HCT116 (cell line): ENCODE measurements around the gene QRICH1. TPM values are rescaled to one million over a fixed set of nuclear protein-coding genes. Genes with fewer than 3 reads are reported as not detected.

Source experiments
- ATAC-seq: fragments of 200-7000 bp; cut with Tn5 transposase; 2 replicates; pipeline ENCODE4 v1.9.1; 2020; ENCODE audit warnings: mild to moderate bottlenecking, moderate library complexity
- BruUV-seq: library from RNA; stranded (reverse); fragments of 400-500 nt; replicated peaks from 2 replicates; lab custom pipeline; 2021; lab: Mats Ljungman, UMichigan
- CTCF ChIA-PET: fragments of 300-600 bp; sonication (Branson Sonifier 250); formaldehyde crosslinking; loops from one replicate; lab custom pipeline; 2021; ENCODE audit warnings: antibody characterized with exemption; lab: Charles Lee
- POLR2A ChIA-PET: fragments of 300-600, 350-600 bp; sonication (Branson Sonifier 250); formaldehyde crosslinking; loops from one replicate; lab custom pipeline; 2021; ENCODE audit warnings: antibody characterized with exemption; lab: Charles Lee
- RAD21 ChIA-PET, 2 experiments: fragments of 300-600 bp; sonication (Branson Sonifier 250); formaldehyde crosslinking; loops; one replicate each; lab custom pipeline; 2023; ENCODE audit warnings: low total read pairs in 2 of 2; ENCODE audit not compliant: uncharacterized antibody in 2 of 2, unreplicated experiment in 2 of 2, low non-redundant PET in 1 of 2; lab: Charles Lee
- DNase-seq: peaks from one replicate; pipeline ENCODE4 v3.0.0-alpha.2; 2010; ENCODE audit warnings: low read depth, low spot score
- H2AFZ ChIP-seq: fragments of 200-600 bp; shearing (Covaris generic), sonication (generic); 2 replicates; pipeline ENCODE4 v1.6.1; 2017; ENCODE audit warnings: low read depth, mixed run types, mixed read lengths, antibody characterized with exemption, low read length; ENCODE audit not compliant: poor library complexity, severe bottlenecking
- H3K27ac ChIP-seq: 2 replicates; pipeline ENCODE4 v1.5.1; 2012; ENCODE audit warnings: low read depth, low read length
- H3K27me3 ChIP-seq: fragments of 200-600 bp; sonication (generic); 2 replicates; pipeline ENCODE4 v1.6.1; 2016; ENCODE audit warnings: mixed run types, low read length, mixed read lengths; ENCODE audit not compliant: insufficient read depth
- H3K36me3 ChIP-seq, 2 experiments: fragments of 200-500 bp in 1 of 2; fragments of 200-600 bp in 1 of 2; sonication (Bioruptor generic) in 1 of 2; sonication (generic) in 1 of 2; 2 replicates each; pipeline versions ENCODE4 v1.5.1 to v1.6.1; 2014 to 2016; ENCODE audit warnings: low read length in 2 of 2, inconsistent platforms in 1 of 2, mixed read lengths in 1 of 2, mixed run types in 1 of 2; ENCODE audit not compliant: insufficient read depth in 2 of 2, control insufficient read depth in 1 of 2
- H3K4me1 ChIP-seq, 2 experiments: fragments of 200-600 bp in 1 of 2; sonication (generic) in 1 of 2; 2 replicates each; pipeline versions ENCODE4 v1.5.1 to v1.6.1; 2012 to 2017; ENCODE audit warnings: low read length in 2 of 2, inconsistent platforms in 1 of 2, mild to moderate bottlenecking in 1 of 2, mixed read lengths in 1 of 2, mixed run types in 1 of 2, moderate library complexity in 1 of 2; ENCODE audit not compliant: insufficient read depth in 2 of 2, control insufficient read depth in 1 of 2
- H3K4me2 ChIP-seq: fragments of 200-600 bp; sonication (generic); 2 replicates; pipeline ENCODE4 v1.6.1; 2017; ENCODE audit warnings: mixed run types, low read length, mixed read lengths
- H3K4me3 ChIP-seq, 2 experiments: fragments of 200-600 bp in 1 of 2; sonication (generic) in 1 of 2; replicated peaks in 1 of 2; 2 replicates each; pipeline ENCODE4 v1.5.1; 2011 to 2016; ENCODE audit warnings: low read length in 2 of 2, control low read depth in 1 of 2, low read depth in 1 of 2, mild to moderate bottlenecking in 1 of 2, mixed read lengths in 1 of 2, mixed run types in 1 of 2
- H3K79me2 ChIP-seq: fragments of 200-600 bp; sonication (generic); 2 replicates; pipeline ENCODE4 v1.6.1; 2017; ENCODE audit warnings: mild to moderate bottlenecking, mixed run types, low read length, moderate library complexity, mixed read lengths; ENCODE audit not compliant: insufficient read depth
- H3K9ac ChIP-seq: fragments of 200-600 bp; sonication (generic); 2 replicates; pipeline ENCODE4 v1.6.1; 2016; ENCODE audit warnings: low read length, mixed read lengths
- H3K9me2 ChIP-seq: fragments of 200-600 bp; sonication (generic), shearing (Covaris generic); 2 replicates; pipeline ENCODE4 v1.6.1; 2017; ENCODE audit warnings: mixed run types, mild to moderate bottlenecking, moderate library complexity; ENCODE audit not compliant: insufficient read depth
- H3K9me3 ChIP-seq, 2 experiments: fragments of 200-500 bp in 1 of 2; fragments of 200-600 bp in 1 of 2; sonication (Bioruptor generic) in 1 of 2; sonication (generic) in 1 of 2; 2 replicates each; pipeline ENCODE4 v1.6.1; 2014 to 2017; ENCODE audit warnings: low read length in 2 of 2, mixed read lengths in 2 of 2, inconsistent platforms in 1 of 2, low read depth in 1 of 2, mild to moderate bottlenecking in 1 of 2, mixed run types in 1 of 2, moderate library complexity in 1 of 2; ENCODE audit not compliant: control insufficient read depth in 1 of 2, insufficient read depth in 1 of 2
- H4K20me1 ChIP-seq: fragments of 200-600 bp; sonication (generic), shearing (Covaris generic); 2 replicates; pipeline ENCODE4 v1.6.1; 2017; ENCODE audit warnings: mixed run types, mild to moderate bottlenecking, moderate library complexity; ENCODE audit not compliant: insufficient read depth
- EGR1 ChIP-seq: IDR thresholded peaks from 2 replicates; pipeline ENCODE4 v1.6.1; 2012; ENCODE audit warnings: low read depth
- EZH2 ChIP-seq: fragments of 200-600 bp; sonication (generic); IDR thresholded peaks from 2 replicates; pipeline ENCODE4 v1.6.1; 2017; ENCODE audit warnings: antibody characterized with exemption, mixed run types
- EZH2phosphoT487 ChIP-seq: fragments of 200-600 bp; IDR thresholded peaks from 2 replicates; pipeline ENCODE4 v1.6.1; 2018; ENCODE audit warnings: antibody characterized with exemption, borderline replicate concordance
- JUND ChIP-seq: IDR thresholded peaks from 2 replicates; pipeline ENCODE4 v1.6.1; 2012
- POLR2A ChIP-seq: IDR thresholded peaks from 2 replicates; pipeline ENCODE4 v1.7.0; 2011; ENCODE audit warnings: borderline replicate concordance; ENCODE audit not compliant: insufficient read depth, insufficient read length; ENCODE audit errors: extremely low read depth
- POLR2AphosphoS5 ChIP-seq: IDR thresholded peaks from 2 replicates; pipeline ENCODE4 v1.6.1; 2011; ENCODE audit warnings: mild to moderate bottlenecking, low read depth, low read length, moderate library complexity
- SIN3A ChIP-seq: IDR thresholded peaks from 2 replicates; pipeline ENCODE4 v1.6.1; 2012; ENCODE audit warnings: low read depth
- ZFX ChIP-seq: fragments of 450-650 bp; IDR thresholded peaks from 2 replicates; pipeline ENCODE4 v1.6.1; 2017
- intact Hi-C: fragments of 100-400 bp; cut with micrococcal nuclease; formaldehyde crosslinking; loops from 2 replicates; pipeline ENCODE4 v1.10.0; 2022
- total RNA-seq: library from RNA; stranded (reverse); gene quantifications from one replicate; pipeline ENCODE4 v1.2.1, GENCODE V29; 2021; ENCODE audit not compliant: unreplicated experiment
- TF ChIP-seq, protein P1 (sequence below): IDR thresholded peaks from 2 replicates; pipeline ENCODE4 v1.6.1; 2012
- TF ChIP-seq, protein P2 (sequence below), 3 experiments: fragments of 200-600 bp in 1 of 3; sonication (generic) in 1 of 3; IDR thresholded peaks in 2 of 3; conservative IDR thresholded peaks in 1 of 3; 2 replicates each; pipeline ENCODE4 v1.5.1; 2012 to 2017; ENCODE audit warnings: low read depth in 2 of 3, low read length in 2 of 3, antibody characterized with exemption in 1 of 3, borderline replicate concordance in 1 of 3, control low read depth in 1 of 3, mild to moderate bottlenecking in 1 of 3, mixed read lengths in 1 of 3, mixed run types in 1 of 3, moderate library complexity in 1 of 3; ENCODE audit not compliant: insufficient read depth in 1 of 3
- TF ChIP-seq, protein P3 (sequence below): IDR thresholded peaks from 2 replicates; pipeline ENCODE4 v1.6.1; 2012; ENCODE audit warnings: low read depth

QRICH1 gene
- total RNA-seq, 1 experiment from 2014 or later = 105 TPM

DNA sequence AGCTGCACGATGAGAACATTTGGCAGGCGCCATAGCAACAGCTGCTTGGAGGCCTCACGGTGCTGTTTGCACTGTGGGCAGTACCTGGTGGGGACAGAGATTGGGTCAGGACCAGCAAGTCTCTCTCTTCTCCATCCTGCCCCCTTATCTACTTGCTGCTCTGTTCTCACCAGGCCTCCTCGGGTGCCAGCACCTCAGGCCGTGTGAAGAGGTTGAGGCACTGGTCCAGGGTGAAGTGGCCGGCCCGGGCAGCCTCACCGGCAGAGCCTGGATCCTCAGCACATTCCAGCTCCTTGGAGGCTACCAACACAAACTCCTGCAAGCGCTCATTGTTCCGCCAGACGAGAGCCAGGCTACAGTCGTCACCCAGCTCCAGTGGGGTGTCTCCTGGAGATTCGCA lies 16.9 kb upstream of the QRICH1 start:
- H3K4me2 ChIP-seq = no peak overlapping the region
- CTCF ChIA-PET = no interaction called here
- no peak for ATAC-seq
- no peak overlapping the region for H3K4me3 ChIP-seq
- no peak for DNase-seq
- intact Hi-C loops = no loop called here
- TSS peak; percentile 13 for BruUV-seq
- H3K9me2 ChIP-seq = no peaks in the 10 kb centered on the region
- H3K79me2 ChIP-seq = no peaks in the 10 kb centered on the region
- no peak overlapping the region for H3K9ac ChIP-seq
- H3K27ac ChIP-seq = no peak overlapping the region
- no peaks in the 10 kb centered on the region for H3K27me3 ChIP-seq
- H2AFZ ChIP-seq = no peak overlapping the region
- no peak for TF ChIP-seq EZH2
- TF ChIP-seq, protein P1, sequence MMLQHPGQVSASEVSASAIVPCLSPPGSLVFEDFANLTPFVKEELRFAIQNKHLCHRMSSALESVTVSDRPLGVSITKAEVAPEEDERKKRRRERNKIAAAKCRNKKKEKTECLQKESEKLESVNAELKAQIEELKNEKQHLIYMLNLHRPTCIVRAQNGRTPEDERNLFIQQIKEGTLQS = no peak
- TF ChIP-seq SIN3A = no peak
- TF ChIP-seq, protein P2, sequence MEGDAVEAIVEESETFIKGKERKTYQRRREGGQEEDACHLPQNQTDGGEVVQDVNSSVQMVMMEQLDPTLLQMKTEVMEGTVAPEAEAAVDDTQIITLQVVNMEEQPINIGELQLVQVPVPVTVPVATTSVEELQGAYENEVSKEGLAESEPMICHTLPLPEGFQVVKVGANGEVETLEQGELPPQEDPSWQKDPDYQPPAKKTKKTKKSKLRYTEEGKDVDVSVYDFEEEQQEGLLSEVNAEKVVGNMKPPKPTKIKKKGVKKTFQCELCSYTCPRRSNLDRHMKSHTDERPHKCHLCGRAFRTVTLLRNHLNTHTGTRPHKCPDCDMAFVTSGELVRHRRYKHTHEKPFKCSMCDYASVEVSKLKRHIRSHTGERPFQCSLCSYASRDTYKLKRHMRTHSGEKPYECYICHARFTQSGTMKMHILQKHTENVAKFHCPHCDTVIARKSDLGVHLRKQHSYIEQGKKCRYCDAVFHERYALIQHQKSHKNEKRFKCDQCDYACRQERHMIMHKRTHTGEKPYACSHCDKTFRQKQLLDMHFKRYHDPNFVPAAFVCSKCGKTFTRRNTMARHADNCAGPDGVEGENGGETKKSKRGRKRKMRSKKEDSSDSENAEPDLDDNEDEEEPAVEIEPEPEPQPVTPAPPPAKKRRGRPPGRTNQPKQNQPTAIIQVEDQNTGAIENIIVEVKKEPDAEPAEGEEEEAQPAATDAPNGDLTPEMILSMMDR (IDR thresholded peaks at IDR 0.05 in 2 of 3, conservative IDR thresholded peaks at IDR 0.05 in 1 of 3; ENCODE audit: borderline replicate concordance in 1 of 3, insufficient read depth in 1 of 3, low read depth in 2 of 3, low read length in 2 of 3) = no peak
- TF ChIP-seq, all 23 proteins: peak for 0
- POLR2A ChIA-PET = interaction anchor here (1.0 kb wide), 1 partner anchor 89 kb away, joined by 3 read pairs; the partner anchor contains the start of gene NDUFAF3
- H3K36me3 ChIP-seq = peaks cover 42 to 59% of the 10 kb centered on the region in 2 experiments
- no peaks in the 10 kb centered on the region for H4K20me1 ChIP-seq
- no peaks in the 10 kb centered on the region for H3K9me3 ChIP-seq
- H3K4me1 ChIP-seq = peaks cover 0 to under 1% of the 10 kb centered on the region in 2 experiments; a peak in 1 of 4 replicates
- RAD21 ChIA-PET = interaction anchor here in 1 of 2 experiments (0.7 kb wide), 1 partner anchor 17 kb away, joined by 6 read pairs; the partner anchor contains the start of gene QRICH1

DNA sequence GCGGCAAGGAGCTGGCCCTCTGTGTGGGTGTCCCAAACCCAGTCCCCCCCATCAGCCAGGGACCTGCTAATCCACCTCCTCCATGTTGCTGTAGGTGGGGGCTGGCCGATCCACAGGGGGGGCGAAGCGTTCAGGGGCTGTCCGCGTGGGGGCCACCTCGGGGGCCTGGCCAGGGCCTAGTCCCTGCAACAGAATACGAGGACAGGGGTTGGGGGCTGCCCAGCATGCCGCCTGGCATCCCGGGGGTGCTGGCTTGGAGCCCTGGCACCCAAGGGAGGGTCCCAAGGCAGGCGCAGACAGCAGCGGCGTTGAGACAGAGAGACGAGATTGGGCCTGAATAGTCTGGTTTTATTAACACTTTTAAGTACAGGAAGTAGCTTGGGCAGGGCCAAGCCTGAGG lies 14.5 kb upstream of the QRICH1 start:
- Histone ChIP-seq H3K9me2 (no peaks in the 10 kb centered on the region), H3K4me1 (peaks cover 7 to 18% of the 10 kb centered on the region in 2 experiments; a peak in 3 of 4 replicates), H3K4me2 (no peak overlapping the region), H3K4me3 (no peak overlapping the region), H3K27me3 (no peaks in the 10 kb centered on the region), H4K20me1 (no peaks in the 10 kb centered on the region), H3K27ac (no peak overlapping the region), H3K36me3 (peaks cover 23 to 39% of the 10 kb centered on the region in 2 experiments; a peak in 3 of 4 replicates), H3K79me2 (peaks cover 11% of the 10 kb centered on the region), H2AFZ (no peak overlapping the region), H3K9ac (no peak overlapping the region), H3K9me3 (no peaks in the 10 kb centered on the region)
- intact Hi-C loops = no loop called here
- ChIA-PET RAD21 (no interaction called here), CTCF (no interaction called here), POLR2A (interaction anchor here (1.2 kb wide), 1 partner anchor 15 kb away, joined by 6 read pairs; the partner anchor contains the start of gene QRICH1)
- DNase-seq (no peak), ATAC-seq (no peak)
- BruUV-seq = no TSS peak
- no peak for TF ChIP-seq EZH2
- TF ChIP-seq ZFX = no peak
- TF ChIP-seq, protein P3, sequence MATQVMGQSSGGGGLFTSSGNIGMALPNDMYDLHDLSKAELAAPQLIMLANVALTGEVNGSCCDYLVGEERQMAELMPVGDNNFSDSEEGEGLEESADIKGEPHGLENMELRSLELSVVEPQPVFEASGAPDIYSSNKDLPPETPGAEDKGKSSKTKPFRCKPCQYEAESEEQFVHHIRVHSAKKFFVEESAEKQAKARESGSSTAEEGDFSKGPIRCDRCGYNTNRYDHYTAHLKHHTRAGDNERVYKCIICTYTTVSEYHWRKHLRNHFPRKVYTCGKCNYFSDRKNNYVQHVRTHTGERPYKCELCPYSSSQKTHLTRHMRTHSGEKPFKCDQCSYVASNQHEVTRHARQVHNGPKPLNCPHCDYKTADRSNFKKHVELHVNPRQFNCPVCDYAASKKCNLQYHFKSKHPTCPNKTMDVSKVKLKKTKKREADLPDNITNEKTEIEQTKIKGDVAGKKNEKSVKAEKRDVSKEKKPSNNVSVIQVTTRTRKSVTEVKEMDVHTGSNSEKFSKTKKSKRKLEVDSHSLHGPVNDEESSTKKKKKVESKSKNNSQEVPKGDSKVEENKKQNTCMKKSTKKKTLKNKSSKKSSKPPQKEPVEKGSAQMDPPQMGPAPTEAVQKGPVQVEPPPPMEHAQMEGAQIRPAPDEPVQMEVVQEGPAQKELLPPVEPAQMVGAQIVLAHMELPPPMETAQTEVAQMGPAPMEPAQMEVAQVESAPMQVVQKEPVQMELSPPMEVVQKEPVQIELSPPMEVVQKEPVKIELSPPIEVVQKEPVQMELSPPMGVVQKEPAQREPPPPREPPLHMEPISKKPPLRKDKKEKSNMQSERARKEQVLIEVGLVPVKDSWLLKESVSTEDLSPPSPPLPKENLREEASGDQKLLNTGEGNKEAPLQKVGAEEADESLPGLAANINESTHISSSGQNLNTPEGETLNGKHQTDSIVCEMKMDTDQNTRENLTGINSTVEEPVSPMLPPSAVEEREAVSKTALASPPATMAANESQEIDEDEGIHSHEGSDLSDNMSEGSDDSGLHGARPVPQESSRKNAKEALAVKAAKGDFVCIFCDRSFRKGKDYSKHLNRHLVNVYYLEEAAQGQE = no peak
- no peak for TF ChIP-seq EZH2phosphoT487
- no peak for TF ChIP-seq SIN3A
- TF ChIP-seq POLR2AphosphoS5 = no peak
- TF ChIP-seq, protein P1 = no peak
- no peak for TF ChIP-seq EGR1
- TF ChIP-seq JUND = no peak
- TF ChIP-seq POLR2A = no peak
